Measurements from ENCODE around the gene RABGGTA.
A peak's percentile ranks its signal among the peaks of the same experiment; 100 is the strongest.

RABGGTA gene

DNA sequence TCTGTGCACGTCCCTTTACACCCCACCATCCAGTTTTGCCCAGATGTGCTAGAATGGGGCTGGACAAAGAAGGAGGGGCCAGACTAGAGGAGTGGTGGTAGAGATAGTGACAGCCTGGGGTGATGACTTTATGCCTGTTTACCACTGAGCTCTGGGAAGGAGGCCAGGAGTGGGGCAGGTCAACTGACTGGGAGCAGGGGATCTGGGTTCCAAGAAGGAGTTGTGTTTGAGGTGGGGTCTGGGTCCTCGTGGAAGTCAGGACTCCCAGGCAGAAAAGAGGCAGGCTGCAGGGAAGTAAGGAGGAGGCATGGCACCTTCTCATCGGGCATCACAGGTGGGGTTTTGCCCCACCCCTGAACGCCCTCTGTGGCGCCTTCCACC is 38.9 kb upstream of the RABGGTA start:
- TF ChIP-seq, protein P1, sequence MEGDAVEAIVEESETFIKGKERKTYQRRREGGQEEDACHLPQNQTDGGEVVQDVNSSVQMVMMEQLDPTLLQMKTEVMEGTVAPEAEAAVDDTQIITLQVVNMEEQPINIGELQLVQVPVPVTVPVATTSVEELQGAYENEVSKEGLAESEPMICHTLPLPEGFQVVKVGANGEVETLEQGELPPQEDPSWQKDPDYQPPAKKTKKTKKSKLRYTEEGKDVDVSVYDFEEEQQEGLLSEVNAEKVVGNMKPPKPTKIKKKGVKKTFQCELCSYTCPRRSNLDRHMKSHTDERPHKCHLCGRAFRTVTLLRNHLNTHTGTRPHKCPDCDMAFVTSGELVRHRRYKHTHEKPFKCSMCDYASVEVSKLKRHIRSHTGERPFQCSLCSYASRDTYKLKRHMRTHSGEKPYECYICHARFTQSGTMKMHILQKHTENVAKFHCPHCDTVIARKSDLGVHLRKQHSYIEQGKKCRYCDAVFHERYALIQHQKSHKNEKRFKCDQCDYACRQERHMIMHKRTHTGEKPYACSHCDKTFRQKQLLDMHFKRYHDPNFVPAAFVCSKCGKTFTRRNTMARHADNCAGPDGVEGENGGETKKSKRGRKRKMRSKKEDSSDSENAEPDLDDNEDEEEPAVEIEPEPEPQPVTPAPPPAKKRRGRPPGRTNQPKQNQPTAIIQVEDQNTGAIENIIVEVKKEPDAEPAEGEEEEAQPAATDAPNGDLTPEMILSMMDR (IDR thresholded peaks at IDR 0.05; ENCODE audit: control extremely low read depth, extremely low read depth, low read depth, missing control alignments), result no peak
- CTCF ChIA-PET, result interaction anchor here (0.7 to 10.4 kb wide), 16 partner anchors 9 to 253 kb away, joined by 3 to 155 read pairs (median 16); partner anchors contain the start of genes ADCY4, CBLN3, DHRS1 and IRF9
- POLR2A ChIA-PET, result interaction anchor here (1.1 to 1.5 kb wide), 2 partner anchors 30 to 122 kb away, joined by 3 read pairs; no protein-coding TSS in a partner anchor
- DNase-seq (ENCODE audit: extremely low spot score), result no peak

DNA sequence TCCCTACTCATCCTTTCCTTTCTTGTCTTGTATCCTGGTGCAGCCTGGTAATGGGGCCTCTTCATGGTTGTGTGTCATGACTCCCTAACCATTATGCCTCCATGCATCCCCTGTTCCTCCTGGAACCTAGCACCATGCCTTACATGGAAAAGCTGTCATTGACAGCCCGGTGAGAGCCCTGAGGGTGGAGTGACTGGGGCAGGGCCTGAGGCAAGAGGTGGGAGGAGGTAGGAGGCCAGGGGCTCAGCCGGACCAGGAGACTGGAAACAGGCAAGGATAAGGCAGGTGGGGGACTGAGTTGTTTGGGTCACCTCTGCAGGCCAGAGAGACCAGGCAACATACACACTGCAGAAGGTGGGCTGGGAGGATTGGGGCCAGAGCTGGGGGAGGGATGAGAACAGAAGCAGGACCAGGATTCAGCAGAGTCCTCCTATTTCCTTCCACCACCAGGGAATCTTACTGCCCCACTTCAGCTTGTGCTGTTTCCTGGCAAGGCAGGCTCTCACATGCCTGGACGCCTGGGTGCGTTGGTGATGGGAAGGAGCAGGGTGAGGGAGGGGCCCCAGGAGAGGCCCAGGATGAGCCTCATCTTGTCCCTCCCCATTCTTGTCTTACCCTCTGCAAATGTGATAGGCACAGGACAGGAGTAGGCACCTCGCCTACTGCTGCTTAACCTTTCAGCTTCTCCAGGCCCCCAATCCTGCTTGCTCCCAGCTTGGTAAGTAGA is 38.3 kb upstream of the RABGGTA start, which contains the start of gene LTB4R2:
LTB4R2 (plus strand) TSS at position 603 of the 727 bp plus-strand sequence. CDS start 525 bp downstream, outside the sequence.
- TF ChIP-seq, protein P1 (IDR thresholded peaks at IDR 0.05; ENCODE audit: control extremely low read depth, extremely low read depth, low read depth, missing control alignments), result no peak
- POLR2A ChIA-PET, result interaction anchor here (1.5 kb wide), 1 partner anchor 122 kb away, joined by 3 read pairs; no protein-coding TSS in a partner anchor
- CTCF ChIA-PET, result interaction anchor here (0.7 to 10.4 kb wide), 22 partner anchors 9 to 379 kb away, joined by 3 to 155 read pairs (median 17); partner anchors contain the start of genes ADCY4, CBLN3, DHRS1 and IRF9

DNA sequence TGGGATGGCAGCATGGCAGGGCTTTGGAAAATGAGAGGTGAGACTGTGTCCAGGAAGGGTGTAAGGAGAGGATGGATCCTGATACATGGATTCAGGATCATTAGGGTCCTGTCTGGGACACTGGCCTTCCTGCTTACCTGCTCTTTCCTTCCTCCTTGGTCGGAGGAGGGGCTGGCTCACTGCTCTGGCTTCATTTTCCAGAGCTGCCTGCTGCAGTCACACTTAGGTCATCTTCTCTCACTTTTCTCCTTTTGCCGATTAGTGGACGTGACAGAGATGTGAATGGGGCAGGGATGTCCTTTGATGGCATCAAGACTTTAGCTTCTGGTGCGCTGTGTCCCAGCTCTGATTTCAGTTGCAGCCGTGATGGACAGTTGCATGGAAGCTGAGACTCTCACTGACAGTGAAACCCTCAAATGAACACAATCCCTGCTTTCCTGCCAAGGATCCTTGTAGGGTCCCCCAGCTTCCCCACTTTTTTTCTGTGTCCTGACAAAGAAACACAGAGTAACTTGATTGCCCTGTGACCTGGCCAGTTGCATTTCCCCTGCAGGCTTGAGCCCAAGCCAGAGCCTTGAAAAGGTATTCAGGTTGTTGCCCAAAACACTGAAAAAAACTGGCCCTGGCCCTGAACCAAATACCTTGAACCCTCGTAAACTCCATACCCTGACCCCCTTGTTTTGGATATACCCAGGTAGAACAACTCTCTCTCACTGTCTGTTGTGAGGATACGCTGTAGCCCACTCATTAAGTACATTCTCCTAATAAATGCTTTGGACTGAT is 37.1 kb upstream of the RABGGTA start:
- POLR2A ChIA-PET, result interaction anchor here (0.8 to 1.2 kb wide), 4 partner anchors 9 to 133 kb away, joined by 3 to 5 read pairs (median 4); partner anchors contain the start of genes DHRS1, NOP9 and TINF2
- CTCF ChIA-PET, result interaction anchor here (0.7 to 10.4 kb wide), 56 partner anchors 8 to 719 kb away, joined by 3 to 155 read pairs (median 6); partner anchors contain the start of genes ADCY4, CBLN3, CHMP4A and DHRS1
- DNase-seq (ENCODE audit: extremely low spot score), result no peak
- TF ChIP-seq, protein P1 (IDR thresholded peaks at IDR 0.05; ENCODE audit: control extremely low read depth, extremely low read depth, low read depth, missing control alignments), result peak; percentile 9

More for the DNA sequence above, 38.3 kb upstream of the RABGGTA start, which contains the start of gene LTB4R2:
- no peak for DNase-seq (ENCODE audit: extremely low spot score)

DNA sequence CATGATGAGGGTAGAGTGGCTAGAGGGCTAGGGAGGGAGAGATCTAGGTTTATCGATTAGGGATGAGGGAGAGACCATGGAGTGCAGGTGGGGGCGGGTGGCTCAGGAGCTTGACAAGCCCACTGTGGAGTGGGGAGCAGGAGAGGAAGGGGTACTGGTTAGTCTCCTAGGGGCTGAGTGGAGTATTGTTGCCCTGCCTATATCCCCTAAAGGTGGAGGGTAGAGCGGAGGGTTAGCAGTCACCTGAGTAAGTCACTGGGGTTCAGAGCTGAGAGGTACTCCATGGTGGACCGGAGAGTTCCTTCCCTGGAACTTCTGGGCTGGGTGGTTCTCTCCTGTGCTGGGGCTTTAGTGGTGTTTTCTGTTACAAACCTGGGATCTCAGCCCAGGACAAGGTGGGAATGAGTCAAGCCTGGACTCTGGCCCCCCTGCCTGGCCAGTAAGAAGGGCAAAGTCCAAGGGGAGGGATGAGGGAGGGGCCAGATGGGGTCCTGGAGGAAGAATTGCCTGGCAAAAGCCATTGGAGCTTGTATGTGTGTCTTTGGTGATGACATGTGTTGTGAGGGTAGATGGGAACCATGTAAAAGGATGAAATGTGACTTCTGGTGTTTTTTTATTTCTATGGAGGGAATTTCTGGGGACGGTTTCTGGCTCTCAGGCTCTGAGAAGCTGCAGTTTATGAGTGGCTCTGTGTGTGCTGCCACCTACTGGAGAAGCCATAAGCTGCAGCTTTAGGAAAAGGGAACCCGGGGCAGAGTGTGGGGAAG is 36.4 kb upstream of the RABGGTA start, which contains the start of gene CIDEB:
CIDEB (minus strand) TSS at position 403 of the 767 bp plus-strand sequence; CDS start at position 284, 119 bp downstream.
- ChIA-PET CTCF (interaction anchor here (0.7 to 10.4 kb wide), 59 partner anchors 9 to 719 kb away, joined by 3 to 155 read pairs (median 5); partner anchors contain the start of genes ADCY4, CBLN3, CHMP4A and DHRS1), POLR2A (interaction anchor here (0.6 to 1.2 kb wide), 5 partner anchors 8 to 134 kb away, joined by 3 to 5 read pairs (median 3); partner anchors contain the start of genes DHRS1, NOP9 and TINF2)
- TF ChIP-seq, protein P1 (IDR thresholded peaks at IDR 0.05; ENCODE audit: control extremely low read depth, extremely low read depth, low read depth, missing control alignments), result peak; percentile 93
- peak; percentile 74 for DNase-seq (ENCODE audit: extremely low spot score)

DNA sequence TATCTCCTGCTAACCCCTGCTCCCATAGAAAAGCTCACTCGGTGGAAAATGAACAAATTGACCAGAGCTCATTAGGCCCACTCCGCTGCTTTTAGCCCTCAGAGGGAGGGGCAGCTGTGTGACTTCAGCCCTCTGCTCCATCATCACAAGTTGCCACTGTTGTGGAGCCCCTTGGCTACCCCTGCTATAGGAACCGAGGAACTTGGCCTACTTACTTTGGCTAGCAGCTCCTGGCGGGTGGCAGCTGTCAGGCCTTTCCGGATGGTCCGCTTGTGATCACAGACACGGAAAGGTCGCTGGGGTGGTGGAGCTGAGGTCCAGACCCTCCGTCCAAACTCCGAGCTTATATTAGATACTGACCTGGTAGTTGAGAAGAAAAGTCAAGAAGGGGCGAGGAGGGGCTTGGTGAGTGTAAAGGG is 35.8 kb upstream of the RABGGTA start:
- ChIA-PET POLR2A (no interaction called here), CTCF (interaction anchor here (1.1 to 10.4 kb wide), 33 partner anchors 9 to 250 kb away, joined by 3 to 155 read pairs (median 12); partner anchors contain the start of genes ADCY4, CBLN3, CHMP4A and DHRS1)
- DNase-seq (ENCODE audit: extremely low spot score), result no peak
- TF ChIP-seq, protein P1 (IDR thresholded peaks at IDR 0.05; ENCODE audit: control extremely low read depth, extremely low read depth, low read depth, missing control alignments), result no peak
